Endothelial cell of umbilical vein (primary cell): ENCODE data around the gene UGT1A7. TPM values are rescaled to one million over a fixed set of nuclear protein-coding genes. Genes with fewer than 3 reads are reported as not detected.

Experiments used
- BruUV-seq: library from RNA; stranded (reverse); fragments of 400-500 nt; replicated peaks from 2 replicates; lab custom pipeline; 2021; lab: Mats Ljungman, UMichigan
- CTCF ChIA-PET: fragments of 300-600, 350-600 bp; sonication (Branson Sonifier 250); formaldehyde crosslinking; loops from one replicate; lab custom pipeline; 2021; ENCODE audit warnings: antibody characterized with exemption, inconsistent platforms; lab: Charles Lee
- POLR2A ChIA-PET: fragments of 300-600, 350-600 bp; sonication (Branson Sonifier 250); formaldehyde crosslinking; loops from one replicate; lab custom pipeline; 2021; ENCODE audit warnings: antibody characterized with exemption, inconsistent platforms; lab: Charles Lee
- DNase-seq: peaks from one replicate; pipeline ENCODE4 v3.0.0-alpha.2; 2011; ENCODE audit warnings: low read depth, low spot score
- FAIRE-seq: peaks from 2 replicates; lab custom pipeline; 2011; peaks lifted over from hg19 to GRCh38; lab: Jason Lieb, UNC
- H2AFZ ChIP-seq: 2 replicates; pipeline ENCODE4 v1.6.0; 2012; ENCODE audit warnings: low read depth, low read length, control low read depth, inconsistent platforms
- H3K27ac ChIP-seq: 2 replicates; pipeline ENCODE4 v1.5.1; 2011; ENCODE audit warnings: low read depth, mild to moderate bottlenecking, control low read depth, low read length, moderate library complexity; ENCODE audit not compliant: insufficient read depth
- H3K27me3 ChIP-seq, 2 experiments: 2 replicates each; pipeline versions ENCODE4 v1.6.0 to v1.6.1; 2011; ENCODE audit warnings: low read length in 2 of 2, mixed read lengths in 1 of 2; ENCODE audit not compliant: control insufficient read depth in 2 of 2, insufficient read depth in 2 of 2
- H3K36me3 ChIP-seq, 2 experiments: 2 replicates in 1 of 2; 3 replicates in 1 of 2; pipeline ENCODE4 v1.5.1; 2011; ENCODE audit warnings: low read length in 2 of 2, mild to moderate bottlenecking in 1 of 2, moderate library complexity in 1 of 2; ENCODE audit not compliant: control insufficient read depth in 2 of 2, insufficient read depth in 2 of 2; ENCODE audit errors: extremely low read depth in 1 of 2
- H3K4me1 ChIP-seq: 3 replicates; pipeline ENCODE4 v1.5.1; 2011; ENCODE audit warnings: mild to moderate bottlenecking, low read length; ENCODE audit not compliant: control insufficient read depth, insufficient read depth; ENCODE audit errors: extremely low read depth
- H3K4me2 ChIP-seq: 2 replicates; pipeline ENCODE4 v1.6.1; 2011; ENCODE audit warnings: low read length, control low read depth, mixed read lengths; ENCODE audit not compliant: insufficient read depth
- H3K4me3 ChIP-seq, 3 experiments: fragments of 200-600 bp in 1 of 3; sonication (generic), shearing (Covaris generic) in 1 of 3; replicated peaks in 1 of 3; 2 replicates each; pipeline ENCODE4 v1.5.1; 2011 to 2016; ENCODE audit warnings: control low read depth in 3 of 3, low read length in 3 of 3, mild to moderate bottlenecking in 2 of 3, inconsistent platforms in 1 of 3, low read depth in 1 of 3, moderate library complexity in 1 of 3; ENCODE audit not compliant: insufficient read depth in 1 of 3
- H3K79me2 ChIP-seq: 2 replicates; pipeline ENCODE4 v1.6.0; 2012; ENCODE audit warnings: low read length, inconsistent platforms; ENCODE audit not compliant: control insufficient read depth, insufficient read depth
- H3K9ac ChIP-seq: replicated peaks from 2 replicates; pipeline ENCODE3; 2011; ENCODE audit warnings: low read length, control low read depth; ENCODE audit not compliant: insufficient read depth; ENCODE audit errors: extremely low read depth
- H3K9me1 ChIP-seq: replicated peaks from 3 replicates; pipeline ENCODE4 v1.6.0; 2011; ENCODE audit warnings: mild to moderate bottlenecking, low read length; ENCODE audit not compliant: control insufficient read depth, insufficient read depth; ENCODE audit errors: extremely low read depth
- H3K9me3 ChIP-seq: replicated peaks from 2 replicates; pipeline ENCODE4 v1.5.1; 2012; ENCODE audit warnings: low read length, inconsistent platforms; ENCODE audit not compliant: control insufficient read depth, insufficient read depth
- H4K20me1 ChIP-seq: replicated peaks from 2 replicates; pipeline ENCODE3; 2011; ENCODE audit warnings: mild to moderate bottlenecking, low read length; ENCODE audit not compliant: control insufficient read depth, insufficient read depth; ENCODE audit errors: extremely low read depth
- EZH2 ChIP-seq: IDR thresholded peaks from 2 replicates; pipeline ENCODE4 v1.6.1; 2012; ENCODE audit warnings: borderline replicate concordance, low read depth, mild to moderate bottlenecking, moderate library complexity, low read length, inconsistent platforms; ENCODE audit not compliant: severe bottlenecking
- FOS ChIP-seq: IDR thresholded peaks from 2 replicates; pipeline ENCODE4 v1.6.1; 2011; ENCODE audit warnings: mild to moderate bottlenecking, low read length, moderate library complexity, borderline replicate concordance; ENCODE audit not compliant: insufficient read depth
- GATA2 ChIP-seq: IDR thresholded peaks from 2 replicates; pipeline ENCODE4 v1.7.0; 2011; ENCODE audit warnings: low read depth, mild to moderate bottlenecking, moderate library complexity, mixed read lengths, low read length; ENCODE audit not compliant: insufficient read length, insufficient read depth
- JUN ChIP-seq: IDR thresholded peaks from 2 replicates; pipeline ENCODE4 v1.6.1; 2011; ENCODE audit warnings: borderline replicate concordance, low read depth; ENCODE audit not compliant: insufficient read length, insufficient read depth
- MYC ChIP-seq: IDR thresholded peaks from one replicate; pipeline ENCODE4 v1.6.1; 2011; ENCODE audit warnings: mild to moderate bottlenecking, low read depth, low read length
- POLR2A ChIP-seq: IDR thresholded peaks from 2 replicates; pipeline ENCODE4 v1.6.1; 2012; ENCODE audit warnings: low read depth, mild to moderate bottlenecking, control low read depth, low read length
- POLR2AphosphoS5 ChIP-seq: IDR thresholded peaks from 2 replicates; pipeline ENCODE4 v1.6.1; 2012; ENCODE audit warnings: low read depth, mild to moderate bottlenecking, control low read depth, low read length, moderate library complexity; ENCODE audit not compliant: insufficient read depth
- dilution Hi-C: fragments of 300-500 bp; cut with MboI; formaldehyde crosslinking; loops from one replicate; pipeline ENCODE4 v1.15.0; 2019; ENCODE audit warnings: low sequenced_read_pairs; ENCODE audit not compliant: extremely low pct_ligation_motif_present
- intact Hi-C: fragments of 100-400 bp; cut with micrococcal nuclease; formaldehyde crosslinking; loops from one replicate; pipeline ENCODE4 v1.10.0; 2022
- polyA plus RNA-seq, 4 experiments: library from polyadenylated mRNA; depleted of rRNA in 3 of 4; stranded (reverse) in 3 of 4; unstranded in 1 of 4; fragments of >200 nt; gene quantifications; 2 replicates each; pipeline versions ENCODE4 v1.2.1 to v1.2.3, GENCODE V29; 2011 to 2012; ENCODE audit warnings: missing spikeins in 1 of 4
- total RNA-seq: library from RNA; stranded (reverse); gene quantifications from 2 replicates; pipeline ENCODE4 v1.2.3, GENCODE V29; 2021
- TF ChIP-seq, protein P1 (sequence below): IDR thresholded peaks from 2 replicates; pipeline ENCODE4 v1.6.1; 2011; ENCODE audit not compliant: insufficient read depth, insufficient read length
- TF ChIP-seq, protein P2 (sequence below), 2 donors: IDR thresholded peaks; 1 replicate in 1 of 2; 2 replicates in 1 of 2; pipeline ENCODE4 v1.5.1; 2011; ENCODE audit warnings: low read length in 2 of 2, mild to moderate bottlenecking in 2 of 2, moderate library complexity in 2 of 2, control low read depth in 1 of 2, inconsistent platforms in 1 of 2, low read depth in 1 of 2; ENCODE audit not compliant: insufficient read depth in 1 of 2; ENCODE audit errors: extremely low read depth in 1 of 2

The UGT1A7 gene
- total and polyA plus RNA-seq, 2 donors (not counting 3 experiments of a cell fraction or from before 2014, with no cell fraction given), result not detected

DNA sequence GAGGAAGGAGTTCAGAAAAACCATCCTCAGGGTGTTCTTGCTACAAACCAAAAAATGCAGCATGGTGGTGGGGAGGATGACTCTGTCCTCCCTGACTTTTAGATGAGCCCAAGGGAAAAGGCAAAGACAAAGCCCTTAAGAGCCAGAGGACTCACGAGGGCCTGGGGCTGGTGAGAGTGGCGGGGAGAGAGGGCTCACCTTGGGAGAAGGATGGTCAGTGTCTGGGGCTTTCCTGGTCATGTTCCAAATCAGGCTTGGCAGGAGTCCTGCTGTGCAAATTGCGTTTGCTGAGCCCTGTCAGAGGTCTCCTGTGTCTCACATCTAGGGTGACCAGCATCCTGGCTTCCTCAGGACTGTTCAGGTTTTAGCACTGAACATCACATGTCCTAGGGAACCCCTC is 83.1 kb downstream of the UGT1A7 start:
- no peak for FAIRE-seq
- DNase-seq, result no peak
- Histone ChIP-seq H3K9me1 (no peaks in the 10 kb centered on the region), H3K9me3 (no peaks in the 10 kb centered on the region), H4K20me1 (no peaks in the 10 kb centered on the region), H3K9ac (no peak overlapping the region), H3K4me3 (no peak overlapping the region), H2AFZ (no peak overlapping the region), H3K4me1 (no peaks in the 10 kb centered on the region), H3K27ac (no peak overlapping the region), H3K79me2 (no peaks in the 10 kb centered on the region), H3K27me3 (peaks cover 1 to 6% of the 10 kb centered on the region in 2 experiments), H3K36me3 (no peaks in the 10 kb centered on the region), H3K4me2 (no peak overlapping the region)
- intact Hi-C loops (no loop called here), dilution Hi-C loops (no loop called here)
- CTCF ChIA-PET, result interaction anchor here (1.6 kb wide), 1 partner anchor 26 kb away, joined by 3 read pairs; no protein-coding TSS in a partner anchor
- no TSS peak for BruUV-seq
- TF ChIP-seq, protein P1, sequence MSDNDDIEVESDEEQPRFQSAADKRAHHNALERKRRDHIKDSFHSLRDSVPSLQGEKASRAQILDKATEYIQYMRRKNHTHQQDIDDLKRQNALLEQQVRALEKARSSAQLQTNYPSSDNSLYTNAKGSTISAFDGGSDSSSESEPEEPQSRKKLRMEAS, result no peak
- no peak for TF ChIP-seq GATA2
- POLR2A ChIA-PET, result no interaction called here

DNA sequence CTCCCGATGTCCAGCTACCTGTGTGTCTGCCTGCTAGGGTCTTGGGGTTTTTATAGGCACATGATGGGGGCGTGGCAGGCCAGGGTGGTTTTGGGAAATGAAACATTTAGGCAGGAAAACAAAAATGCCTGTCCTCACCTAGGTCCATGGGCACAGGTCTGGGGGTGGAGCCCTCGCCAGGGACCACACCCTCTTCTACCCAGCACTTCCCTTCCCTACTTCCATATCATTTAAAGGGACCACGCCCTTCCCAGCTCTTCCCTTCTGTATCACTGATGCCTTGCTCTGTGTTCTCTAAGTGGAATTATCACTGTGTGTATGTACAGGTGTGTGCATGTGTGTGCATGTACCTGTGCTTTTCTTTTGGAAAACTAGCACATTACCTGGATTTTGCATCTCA is 84.7 kb downstream of the UGT1A7 start:
- no TSS peak for BruUV-seq
- POLR2A ChIA-PET, result no interaction called here
- no peaks in the 10 kb centered on the region for H3K9me3 ChIP-seq
- dilution Hi-C loops, result no loop called here
- H3K4me3 ChIP-seq, result no peak overlapping the region
- no peak overlapping the region for H2AFZ ChIP-seq
- H3K4me2 ChIP-seq, result no peak overlapping the region
- H3K4me1 ChIP-seq, result no peaks in the 10 kb centered on the region
- H3K27ac ChIP-seq, result no peak overlapping the region
- CTCF ChIA-PET, result no interaction called here
- H3K79me2 ChIP-seq, result no peaks in the 10 kb centered on the region
- no peaks in the 10 kb centered on the region for H3K36me3 ChIP-seq
- no peak overlapping the region for H3K9ac ChIP-seq
- DNase-seq (no peak), FAIRE-seq (no peak)
- no peaks in the 10 kb centered on the region for H4K20me1 ChIP-seq
- no peaks in the 10 kb centered on the region for H3K9me1 ChIP-seq
- H3K27me3 ChIP-seq, result peaks cover 1 to 4% of the 10 kb centered on the region in 2 experiments
- TF ChIP-seq FOS, result no peak
- TF ChIP-seq, protein P2, sequence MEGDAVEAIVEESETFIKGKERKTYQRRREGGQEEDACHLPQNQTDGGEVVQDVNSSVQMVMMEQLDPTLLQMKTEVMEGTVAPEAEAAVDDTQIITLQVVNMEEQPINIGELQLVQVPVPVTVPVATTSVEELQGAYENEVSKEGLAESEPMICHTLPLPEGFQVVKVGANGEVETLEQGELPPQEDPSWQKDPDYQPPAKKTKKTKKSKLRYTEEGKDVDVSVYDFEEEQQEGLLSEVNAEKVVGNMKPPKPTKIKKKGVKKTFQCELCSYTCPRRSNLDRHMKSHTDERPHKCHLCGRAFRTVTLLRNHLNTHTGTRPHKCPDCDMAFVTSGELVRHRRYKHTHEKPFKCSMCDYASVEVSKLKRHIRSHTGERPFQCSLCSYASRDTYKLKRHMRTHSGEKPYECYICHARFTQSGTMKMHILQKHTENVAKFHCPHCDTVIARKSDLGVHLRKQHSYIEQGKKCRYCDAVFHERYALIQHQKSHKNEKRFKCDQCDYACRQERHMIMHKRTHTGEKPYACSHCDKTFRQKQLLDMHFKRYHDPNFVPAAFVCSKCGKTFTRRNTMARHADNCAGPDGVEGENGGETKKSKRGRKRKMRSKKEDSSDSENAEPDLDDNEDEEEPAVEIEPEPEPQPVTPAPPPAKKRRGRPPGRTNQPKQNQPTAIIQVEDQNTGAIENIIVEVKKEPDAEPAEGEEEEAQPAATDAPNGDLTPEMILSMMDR (IDR thresholded peaks at IDR 0.05; ENCODE audit: extremely low read depth in 1 of 2, insufficient read depth in 1 of 2, low read depth in 1 of 2, low read length in 2 of 2), result no peak
- TF ChIP-seq POLR2AphosphoS5, result no peak
- TF ChIP-seq EZH2, result no peak
- TF ChIP-seq GATA2, result no peak
- TF ChIP-seq POLR2A, result no peak
- TF ChIP-seq, protein P1, result no peak
- no peak for TF ChIP-seq JUN
- no peak for TF ChIP-seq MYC
- intact Hi-C loops, result no loop called here
